ENCODE measurements around the gene SH3PXD2A.

The SH3PXD2A gene

GRCh38 chr10:103602028-103602851 lies 253.1 kb downstream of the SH3PXD2A start:
- no peaks in the 10 kb centered on the region for H3K9me3 ChIP-seq (ENCODE audit: insufficient read depth, low read length, severe bottlenecking)
- H3K79me2 ChIP-seq (ENCODE audit: insufficient read depth, low read length): no peaks in the 10 kb centered on the region
- H3K27me3 ChIP-seq (ENCODE audit: insufficient read depth, low read length, poor library complexity): no peaks in the 10 kb centered on the region
- TF ChIP-seq EZH2 (IDR thresholded peaks at IDR 0.05; ENCODE audit: borderline replicate concordance, low read depth, low read length, severe bottlenecking) (no peak), CTCF (IDR thresholded peaks at IDR 0.05; ENCODE audit: borderline replicate concordance, extremely low read depth, low read length, poor library complexity, severe bottlenecking) (no peak)
- no peaks in the 10 kb centered on the region for H3K4me1 ChIP-seq (ENCODE audit: insufficient read depth, low read length)
- peaks cover 12% of the 10 kb centered on the region; the same call in 1 of the 2 replicates for H3K36me3 ChIP-seq (ENCODE audit: insufficient read depth, low read length)
- H3K4me3 ChIP-seq (ENCODE audit: low read depth in 1 of 2, low read length in 2 of 2): no peak overlapping the region
- ATAC-seq (ENCODE audit: insufficient read depth, low read depth): no peak
- no peak overlapping the region for H3K27ac ChIP-seq (ENCODE audit: low read length)
- no peak overlapping the region for H3K4me2 ChIP-seq (ENCODE audit: insufficient read depth, low read length)
- H4K20me1 ChIP-seq (ENCODE audit: insufficient read depth, low read length): no peaks in the 10 kb centered on the region; the same call in 1 of the 2 replicates
- H3K9ac ChIP-seq (ENCODE audit: low read depth, low read length): no peak overlapping the region
- H2AFZ ChIP-seq (ENCODE audit: low read depth, low read length): no peak overlapping the region
- DNase-seq: no peak

- Histone ChIP-seq H3K27ac (ENCODE audit: low read length) (no peak overlapping the region), H4K20me1 (ENCODE audit: insufficient read depth, low read length) (no peaks in the 10 kb centered on the region; the same call in 1 of the 2 replicates), H3K79me2 (ENCODE audit: insufficient read depth, low read length) (no peaks in the 10 kb centered on the region), H3K27me3 (ENCODE audit: insufficient read depth, low read length, poor library complexity) (no peaks in the 10 kb centered on the region), H3K9ac (ENCODE audit: low read depth, low read length) (no peak overlapping the region), H3K9me3 (ENCODE audit: insufficient read depth, low read length, severe bottlenecking) (no peaks in the 10 kb centered on the region), H3K36me3 (ENCODE audit: insufficient read depth, low read length) (peaks cover 12% of the 10 kb centered on the region; the same call in 1 of the 2 replicates), H3K4me2 (ENCODE audit: insufficient read depth, low read length) (no peak overlapping the region), H3K4me1 (ENCODE audit: insufficient read depth, low read length) (no peaks in the 10 kb centered on the region), H3K4me3 (ENCODE audit: low read depth in 1 of 2, low read length in 2 of 2) (no peak overlapping the region), H2AFZ (ENCODE audit: low read depth, low read length) (no peak overlapping the region)
- DNase-seq (no peak), ATAC-seq (ENCODE audit: insufficient read depth, low read depth) (no peak)
- TF ChIP-seq EZH2 (IDR thresholded peaks at IDR 0.05; ENCODE audit: borderline replicate concordance, low read depth, low read length, severe bottlenecking) (no peak), CTCF (IDR thresholded peaks at IDR 0.05; ENCODE audit: borderline replicate concordance, extremely low read depth, low read length, poor library complexity, severe bottlenecking) (no peak)
These were observed 254.3 kb downstream of the SH3PXD2A start for GRCh38 chr10:103600956-103601569.

GRCh38 chr10:103600325-103600724 lies 255.1 kb downstream of the SH3PXD2A start:
- Histone ChIP-seq H3K9ac (ENCODE audit: low read depth, low read length) (no peak overlapping the region), H4K20me1 (ENCODE audit: insufficient read depth, low read length) (no peaks in the 10 kb centered on the region; the same call in none of the 2 replicates), H3K4me3 (ENCODE audit: low read depth in 1 of 2, low read length in 2 of 2) (no peak overlapping the region), H3K36me3 (ENCODE audit: insufficient read depth, low read length) (peaks cover 6% of the 10 kb centered on the region; the same call in 1 of the 2 replicates), H3K4me2 (ENCODE audit: insufficient read depth, low read length) (no peak overlapping the region), H3K27ac (ENCODE audit: low read length) (no peak overlapping the region), H3K27me3 (ENCODE audit: insufficient read depth, low read length, poor library complexity) (no peaks in the 10 kb centered on the region), H3K4me1 (ENCODE audit: insufficient read depth, low read length) (no peaks in the 10 kb centered on the region), H3K9me3 (ENCODE audit: insufficient read depth, low read length, severe bottlenecking) (no peaks in the 10 kb centered on the region), H3K79me2 (ENCODE audit: insufficient read depth, low read length) (no peaks in the 10 kb centered on the region), H2AFZ (ENCODE audit: low read depth, low read length) (no peak overlapping the region)
- no peak for TF ChIP-seq CTCF (IDR thresholded peaks at IDR 0.05; ENCODE audit: borderline replicate concordance, extremely low read depth, low read length, poor library complexity, severe bottlenecking)
- no peak for TF ChIP-seq EZH2 (IDR thresholded peaks at IDR 0.05; ENCODE audit: borderline replicate concordance, low read depth, low read length, severe bottlenecking)
- no peak for ATAC-seq (ENCODE audit: insufficient read depth, low read depth)
- DNase-seq: no peak

Measured in DND-41 (cell line).